ENCODE results near the gene MACROD2.

DNA sequence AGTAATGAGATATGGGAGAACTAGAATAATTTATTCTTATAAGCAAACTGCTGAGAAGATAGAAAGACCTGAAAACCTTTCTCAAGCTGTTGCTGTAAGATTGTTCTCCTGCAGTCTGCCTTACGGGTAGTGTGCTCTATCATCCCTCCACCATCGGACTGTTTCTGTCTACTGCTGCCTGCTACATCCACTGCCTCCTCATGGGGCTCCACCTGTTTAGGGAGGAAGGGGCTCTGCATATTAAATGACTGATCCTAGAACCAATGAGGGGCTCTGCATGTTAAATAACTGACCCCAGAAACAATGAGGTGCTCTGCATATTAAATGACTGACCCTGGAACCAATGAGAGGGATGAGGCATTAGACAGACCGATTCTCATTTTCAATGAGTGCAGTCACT is 1923.3 kb downstream of the MACROD2 start:
- TF ChIP-seq CTCF (IDR thresholded peaks at IDR 0.05) (no peak), POLR2A (IDR thresholded peaks at IDR 0.05) (no peak)
